BE2C (cell line): ENCODE measurements around the gene CELA3A.
"Not testable (repeated sequence)": the region's sequence is repeated elsewhere in the genome, so short reads cannot be mapped to it uniquely, and the experiment has no call there.

Experiments used
- DNase-seq: peaks from one replicate; pipeline ENCODE4 v3.0.0-alpha.2; 2020
- H3K27me3 ChIP-seq: fragments of 250-450 bp; sonication (Bioruptor Pico); 2 replicates; pipeline ENCODE4 v1.5.1; 2020; ENCODE audit warnings: mild to moderate bottlenecking
- H3K36me3 ChIP-seq: fragments of 250-450 bp; sonication (Bioruptor Pico); 2 replicates; pipeline ENCODE4 v1.5.1; 2020; ENCODE audit warnings: mild to moderate bottlenecking
- H3K4me1 ChIP-seq: fragments of 250-450 bp; sonication (Bioruptor Pico); 2 replicates; pipeline ENCODE4 v1.5.1; 2020
- H3K4me3 ChIP-seq: 2 replicates; pipeline ENCODE4 v1.5.1; 2011; ENCODE audit warnings: low read depth, low read length
- H3K9me3 ChIP-seq: fragments of 250-450 bp; sonication (Bioruptor Pico); 2 replicates; pipeline ENCODE4 v1.5.1; 2020
- CTCF ChIP-seq: IDR thresholded peaks from 2 replicates; pipeline ENCODE4 v1.5.1; 2012; ENCODE audit warnings: mild to moderate bottlenecking, low read depth, low read length

Gene CELA3A

GRCh38 chr1:22002461-22002860, 1.0 kb downstream of the CELA3A start:
- H3K27me3 ChIP-seq, H3K4me1 ChIP-seq, H3K36me3 ChIP-seq, DNase-seq, H3K9me3 ChIP-seq, H3K4me3 ChIP-seq: not testable (repeated sequence)

GRCh38 chr1:22002875-22003274, 1.4 kb downstream of the CELA3A start:
- not testable (repeated sequence) for H3K4me1 ChIP-seq, H3K9me3 ChIP-seq, H3K4me3 ChIP-seq, H3K36me3 ChIP-seq, H3K27me3 ChIP-seq, DNase-seq

GRCh38 chr1:22003959-22004358, 2.5 kb downstream of the CELA3A start:
- DNase-seq, H3K4me1 ChIP-seq, H3K36me3 ChIP-seq, H3K27me3 ChIP-seq, H3K4me3 ChIP-seq, H3K9me3 ChIP-seq: not testable (repeated sequence)

GRCh38 chr1:22005261-22006149, 4.0 kb downstream of the CELA3A start:
- peak; percentile 27; the same call in 1 of the 2 replicates for TF ChIP-seq CTCF

GRCh38 chr1:22006736-22007135, 5.3 kb downstream of the CELA3A start:
- H3K9me3 ChIP-seq, H3K27me3 ChIP-seq, H3K36me3 ChIP-seq, DNase-seq, H3K4me3 ChIP-seq, H3K4me1 ChIP-seq: not testable (repeated sequence)

More at GRCh38 chr1:22005261-22006149, 4.0 kb downstream of the CELA3A start:
- DNase-seq, result peak; percentile 48
- H3K36me3 ChIP-seq, H3K9me3 ChIP-seq, H3K4me3 ChIP-seq, H3K4me1 ChIP-seq, H3K27me3 ChIP-seq: not testable (repeated sequence)

- H3K9me3 ChIP-seq, H3K4me3 ChIP-seq, H3K36me3 ChIP-seq, H3K27me3 ChIP-seq, DNase-seq, H3K4me1 ChIP-seq: not testable (repeated sequence)
Measured at GRCh38 chr1:22007262-22007661, 5.8 kb downstream of the CELA3A start.

GRCh38 chr1:22009566-22009965, 8.1 kb downstream of the CELA3A start:
- DNase-seq, H3K4me3 ChIP-seq, H3K9me3 ChIP-seq, H3K4me1 ChIP-seq, H3K27me3 ChIP-seq, H3K36me3 ChIP-seq: not testable (repeated sequence)

- not testable (repeated sequence) for H3K9me3 ChIP-seq, H3K4me1 ChIP-seq, H3K36me3 ChIP-seq, H3K4me3 ChIP-seq, DNase-seq, H3K27me3 ChIP-seq
Measured at GRCh38 chr1:22012752-22013151, 11.3 kb downstream of the CELA3A start.

- H3K9me3 ChIP-seq, H3K4me3 ChIP-seq, H3K36me3 ChIP-seq, H3K27me3 ChIP-seq, H3K4me1 ChIP-seq, DNase-seq: not testable (repeated sequence)
Measured at GRCh38 chr1:22014575-22015206, 13.2 kb downstream of the CELA3A start.

GRCh38 chr1:22018583-22019559, 17.4 kb downstream of the CELA3A start:
- TF ChIP-seq CTCF, result peak; percentile 41
- H3K4me1 ChIP-seq, result no peaks in the 10 kb centered on the region
- H3K36me3 ChIP-seq, result no peaks in the 10 kb centered on the region
- H3K9me3 ChIP-seq, result no peaks in the 10 kb centered on the region
- no peaks in the 10 kb centered on the region for H3K27me3 ChIP-seq
- no peak overlapping the region for H3K4me3 ChIP-seq
- peak; percentile 17 for DNase-seq
